K562 (cell line): ENCODE data around the gene MTPN. TPM values are rescaled to one million over a fixed set of nuclear protein-coding genes. Genes with fewer than 3 reads are reported as not detected.

ENCODE experiments used
- E2F1 ChIP-seq: sonication (generic); formaldehyde crosslinking; IDR thresholded peaks from 2 replicates; pipeline ENCODE4 v1.8.1; 2023; ENCODE audit warnings: mild to moderate bottlenecking, missing genetic modification reagents, moderate library complexity
- E2F8 ChIP-seq: fragments of 450-650 bp; IDR thresholded peaks from 2 replicates; pipeline ENCODE4 v1.7.1; 2018; ENCODE audit warnings: mild to moderate bottlenecking, low read depth; ENCODE audit not compliant: partially characterized antibody
- GATAD2B ChIP-seq: fragments of 450-650 bp; IDR thresholded peaks from 2 replicates; pipeline ENCODE4 v1.6.1; 2017; ENCODE audit warnings: mild to moderate bottlenecking, borderline replicate concordance
- GTF3C2 ChIP-seq: IDR thresholded peaks from 3 replicates; pipeline ENCODE4 v1.6.1; 2011; ENCODE audit warnings: borderline replicate concordance, mild to moderate bottlenecking, moderate library complexity; ENCODE audit not compliant: insufficient read length; ENCODE audit errors: extremely low read depth
- KAT8 ChIP-seq: fragments of 450-650 bp; IDR thresholded peaks from 2 replicates; pipeline ENCODE4 v1.6.1; 2016; ENCODE audit warnings: low read depth, mild to moderate bottlenecking
- KDM2B ChIP-seq: fragments of 250-450 bp; sonication (Bioruptor Pico); IDR thresholded peaks from 2 replicates; pipeline ENCODE4 v1.8.0; 2021; ENCODE audit warnings: mild to moderate bottlenecking, moderate library complexity
- NFRKB ChIP-seq: fragments of 450-650 bp; IDR thresholded peaks from 2 replicates; pipeline ENCODE4 v1.6.1; 2016; ENCODE audit warnings: low read depth
- NUFIP1 ChIP-seq: fragments of 450-650 bp; IDR thresholded peaks from 2 replicates; pipeline ENCODE4 v1.6.1; 2018; ENCODE audit not compliant: partially characterized antibody
- POLR2G ChIP-seq: fragments of 200-400 bp; formaldehyde crosslinking; IDR thresholded peaks from 2 replicates; pipeline ENCODE4 v1.6.1; 2017; ENCODE audit warnings: low read depth, mild to moderate bottlenecking, antibody characterized with exemption, low read length, moderate library complexity
- RCOR1 ChIP-seq, 2 experiments: IDR thresholded peaks; 2 replicates each; pipeline ENCODE4 v1.6.1; 2012; ENCODE audit warnings: low read depth in 2 of 2, low read length in 2 of 2, borderline replicate concordance in 1 of 2, improper control_type of control experiment in 1 of 2
- SFPQ ChIP-seq: fragments of 200-400 bp; formaldehyde crosslinking; IDR thresholded peaks from 2 replicates; pipeline ENCODE4 v1.6.1; 2017; ENCODE audit warnings: mild to moderate bottlenecking, low read depth, low read length, moderate library complexity
- STAT5B ChIP-seq: fragments of 250-450 bp; sonication (Bioruptor Pico); IDR thresholded peaks from 2 replicates; pipeline ENCODE4 v1.8.0; 2021; ENCODE audit warnings: mild to moderate bottlenecking, inconsistent platforms
- TCF7 ChIP-seq: sonication (generic); IDR thresholded peaks from 2 replicates; pipeline ENCODE4 v1.6.1; 2016; ENCODE audit warnings: antibody characterized with exemption, borderline replicate concordance
- ZC3H4 ChIP-seq: sonication (generic); formaldehyde crosslinking; IDR thresholded peaks from 2 replicates; pipeline ENCODE4 v1.9.0; 2021; ENCODE audit warnings: missing genetic modification reagents, borderline replicate concordance
- ZNF184 ChIP-seq: sonication (generic); formaldehyde crosslinking; IDR thresholded peaks from 2 replicates; pipeline ENCODE4 v1.5.0; 2020; ENCODE audit warnings: missing genetic modification reagents
- ZNF280B ChIP-seq: fragments of 250-450 bp; sonication (Bioruptor Pico); IDR thresholded peaks from 2 replicates; pipeline ENCODE4 v1.5.1; 2021; ENCODE audit warnings: mild to moderate bottlenecking
- ZNF696 ChIP-seq: fragments of 250-450 bp; sonication (Bioruptor Pico); conservative IDR thresholded peaks from 2 replicates; pipeline ENCODE4 v1.4.0; 2020; ENCODE audit warnings: mild to moderate bottlenecking, moderate library complexity
- polyA plus RNA-seq, 8 experiments: library from polyadenylated mRNA; depleted of rRNA in 4 of 8; stranded (reverse) in 5 of 8; unstranded in 3 of 8; fragments of >200 nt; fragmentation: Nextera tagmentation in 2 of 8; fragmentation: Illumina TruSeq in 1 of 8; extraction: Ambion mirVana in 2 of 8; extraction: Trizol in 1 of 8; gene quantifications; 2 replicates each; pipeline versions ENCODE4 v1.2.1 to v1.2.3, GENCODE V29; 2011 to 2014; ENCODE audit warnings: inconsistent platforms in 1 of 8, missing spikeins in 1 of 8
- total RNA-seq, 7 experiments: library from RNA; depleted of rRNA in 6 of 7; stranded (reverse); fragments of >200 nt in 6 of 7; fragmentation: Illumina TruSeq in 2 of 7; extraction: Trizol in 2 of 7; gene quantifications; 2 replicates each; pipeline versions ENCODE4 v1.2.1 to v1.2.3, GENCODE V29; 2011 to 2021; ENCODE audit warnings: low replicate concordance in 1 of 7

The MTPN gene
- total and polyA plus RNA-seq, 9 of the 15 experiments (the other 6 are each of a cell fraction or from before 2014, with no cell fraction given), result 68.5 to 261 (median 156) TPM

- TF ChIP-seq NUFIP1 (no peak), E2F1 (CRISPR knock-in tag) (no peak), TCF7 (no peak), ZNF184 (CRISPR knock-in tag) (no peak), RCOR1 (IDR thresholded peaks at IDR 0.05; ENCODE audit: borderline replicate concordance in 1 of 2, low read depth in 2 of 2, low read length in 2 of 2) (0 out of 4 replicates have a peak, but pooled peaks of 1 of the 2 experiments have one; percentile 7), STAT5B (CRISPR knock-in tag) (no peak), E2F8 (no peak), SFPQ (no peak), ZNF696 (no peak), POLR2G (no peak), GATAD2B (no peak), NFRKB (peak; percentile 41; the same call in 1 of the 2 replicates), GTF3C2 (no peak), KAT8 (no peak), ZNF280B (CRISPR knock-in tag) (no peak), KDM2B (no peak), ZC3H4 (no peak)
These were observed 43.5 kb downstream of the MTPN start (continued) for GRCh38 chr7:135933509-135934188.
